ENCODE measurements around the gene OTUD7B. TPM values are rescaled to one million over a fixed set of nuclear protein-coding genes. Genes with fewer than 3 reads are reported as not detected.
"Not testable (repeated sequence)": the region's sequence is repeated elsewhere in the genome, so short reads cannot be mapped to it uniquely, and the experiment has no call there.

The OTUD7B gene
- total RNA-seq = 10 to 100 TPM; 18.9 to 26.4 TPM

- peak; percentile 90 for DNase-seq (ENCODE audit: low spot score)
- Mint-ChIP-seq H3K4me1 (ENCODE audit: low read depth in 2 of 2) (peaks cover 27 to 35% of the 10 kb centered on the region in 2 donors), H3K36me3 (no peaks in the 10 kb centered on the region), H3K27ac (peak within 1 kb of the TSS; percentile 95 to 96), H3K4me3 (peak within 1 kb of the TSS; percentile 99), H3K9me3 (no peaks in the 10 kb centered on the region), H3K27me3 (no peaks in the 10 kb centered on the region)
- ATAC-seq = peak; percentile 93 to 97
These were observed at the start of gene OTUD7B for GRCh38 chr1:150010393-150011115. Gene OTUD7B, minus strand, starts transcription at chr1:150010726. Its CDS starts 33,216 bp downstream, at chr1:149977510.

DNA sequence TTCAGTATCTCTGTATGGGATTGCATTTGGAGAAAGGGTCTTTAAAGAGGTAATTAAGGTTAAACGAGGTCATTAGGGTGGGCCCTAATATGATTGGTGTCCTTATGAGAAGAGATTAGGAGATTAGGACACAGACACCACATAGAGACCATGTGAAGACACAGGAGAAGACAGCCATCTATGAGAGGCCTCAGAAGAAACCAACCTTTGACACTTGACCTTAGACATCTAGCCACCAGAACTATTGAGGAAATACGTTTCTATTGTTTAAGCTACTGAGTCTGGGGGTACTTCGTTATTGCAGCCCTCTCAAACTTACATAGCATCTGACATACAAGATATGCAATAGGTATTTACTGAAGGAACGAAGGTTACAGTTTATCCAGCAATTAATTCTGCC is 49.7 kb upstream of the OTUD7B start:
- no peak for DNase-seq (ENCODE audit: low spot score)
- H3K27ac Mint-ChIP-seq = no peak overlapping the region
- no peaks in the 10 kb centered on the region for H3K9me3 Mint-ChIP-seq
- H3K36me3 Mint-ChIP-seq = no peaks in the 10 kb centered on the region
- ATAC-seq = no peak
- no peaks in the 10 kb centered on the region for H3K4me1 Mint-ChIP-seq (ENCODE audit: low read depth in 2 of 2)
- no peak overlapping the region for H3K4me3 Mint-ChIP-seq
- H3K27me3 Mint-ChIP-seq = no peaks in the 10 kb centered on the region

DNA sequence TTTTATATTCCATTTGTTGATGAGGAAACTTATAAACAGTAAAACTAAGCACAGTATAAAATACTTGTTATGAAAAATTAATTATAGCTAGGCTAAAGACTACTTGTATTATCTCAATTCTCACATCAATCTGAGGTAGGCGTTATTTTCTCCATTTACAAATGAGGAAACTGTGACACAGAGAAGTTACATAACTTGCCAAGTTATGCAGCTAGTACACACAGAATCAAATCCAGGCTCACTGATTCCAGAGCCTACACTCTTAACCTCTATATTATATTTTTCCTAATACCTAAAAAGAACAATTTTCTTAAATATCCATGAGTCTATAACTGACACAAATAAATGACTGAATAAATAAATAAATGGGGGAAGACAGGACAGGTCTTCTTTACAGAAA is 45.9 kb upstream of the OTUD7B start:
- H3K36me3 Mint-ChIP-seq = no peaks in the 10 kb centered on the region
- no peaks in the 10 kb centered on the region for H3K4me1 Mint-ChIP-seq (ENCODE audit: low read depth in 2 of 2)
- no peak overlapping the region for H3K4me3 Mint-ChIP-seq
- ATAC-seq (no peak), DNase-seq (ENCODE audit: low spot score) (no peak)
- peaks cover 5 to 13% of the 10 kb centered on the region in 2 donors for H3K27me3 Mint-ChIP-seq
- H3K27ac Mint-ChIP-seq = no peak overlapping the region
- H3K9me3 Mint-ChIP-seq = no peaks in the 10 kb centered on the region

- not testable (repeated sequence) for H3K4me3 Mint-ChIP-seq; H3K4me1 Mint-ChIP-seq (ENCODE audit: low read depth in 2 of 2); ATAC-seq; H3K9me3 Mint-ChIP-seq; DNase-seq (ENCODE audit: low spot score); H3K36me3 Mint-ChIP-seq; H3K27ac Mint-ChIP-seq
- H3K27me3 Mint-ChIP-seq = peaks cover 5 to 13% of the 10 kb centered on the region in 2 donors
These were observed 45.0 kb upstream of the OTUD7B start for GRCh38 chr1:150055507-150055906.

- no peak overlapping the region for H3K27ac Mint-ChIP-seq
- H3K27me3 Mint-ChIP-seq = peaks cover 5 to 13% of the 10 kb centered on the region in 2 donors
- DNase-seq (ENCODE audit: low spot score) (no peak), ATAC-seq (no peak)
- no peaks in the 10 kb centered on the region for H3K4me1 Mint-ChIP-seq (ENCODE audit: low read depth in 2 of 2)
- no peaks in the 10 kb centered on the region for H3K36me3 Mint-ChIP-seq
- no peak overlapping the region for H3K4me3 Mint-ChIP-seq
- no peaks in the 10 kb centered on the region for H3K9me3 Mint-ChIP-seq
These were observed 43.4 kb upstream of the OTUD7B start for GRCh38 chr1:150053926-150054325.

- not testable (repeated sequence) for H3K4me1 Mint-ChIP-seq (ENCODE audit: low read depth in 2 of 2); H3K36me3 Mint-ChIP-seq; ATAC-seq; H3K4me3 Mint-ChIP-seq; DNase-seq (ENCODE audit: low spot score); H3K27ac Mint-ChIP-seq; H3K9me3 Mint-ChIP-seq
- peaks cover 10 to 18% of the 10 kb centered on the region in 2 donors for H3K27me3 Mint-ChIP-seq
These were observed 41.4 kb upstream of the OTUD7B start for GRCh38 chr1:150051905-150052412.

GRCh38 chr1:150051089-150051373 is 40.5 kb upstream of the OTUD7B start:
- Mint-ChIP-seq H3K4me3 (no peak overlapping the region), H3K27ac (no peak overlapping the region), H3K27me3 (peaks cover 10 to 20% of the 10 kb centered on the region in 2 donors), H3K9me3 (no peaks in the 10 kb centered on the region), H3K4me1 (ENCODE audit: low read depth in 2 of 2) (no peaks in the 10 kb centered on the region), H3K36me3 (no peaks in the 10 kb centered on the region)
- DNase-seq (ENCODE audit: low spot score) (no peak), ATAC-seq (no peak)

DNA sequence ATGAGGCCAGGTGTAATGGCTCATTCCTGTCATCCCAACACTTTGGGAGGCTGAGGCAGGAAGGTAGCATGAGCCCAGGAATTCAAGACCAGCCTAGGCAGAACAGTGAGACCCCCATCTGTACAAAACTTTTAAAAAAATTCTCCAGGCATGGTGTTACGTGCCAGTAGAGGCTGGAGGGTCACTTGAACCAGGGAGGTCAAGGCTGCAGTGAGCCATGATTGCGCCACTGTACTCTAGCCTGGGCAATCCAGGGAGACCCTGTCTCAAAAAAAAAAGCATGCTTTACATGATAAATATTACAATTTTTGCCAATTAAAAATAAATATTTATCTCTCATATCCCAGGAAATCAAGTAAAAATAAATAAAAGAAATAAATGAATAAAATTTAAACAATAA is 39.4 kb upstream of the OTUD7B start:
- H3K27me3 Mint-ChIP-seq = peaks cover 10 to 20% of the 10 kb centered on the region in 2 donors
- no peaks in the 10 kb centered on the region for H3K36me3 Mint-ChIP-seq
- ATAC-seq (no peak), DNase-seq (ENCODE audit: low spot score) (no peak)
- H3K9me3 Mint-ChIP-seq = no peaks in the 10 kb centered on the region
- no peak overlapping the region for H3K4me3 Mint-ChIP-seq
- no peak overlapping the region for H3K27ac Mint-ChIP-seq
- no peaks in the 10 kb centered on the region for H3K4me1 Mint-ChIP-seq (ENCODE audit: low read depth in 2 of 2)

- ATAC-seq (no peak), DNase-seq (ENCODE audit: low spot score) (no peak)
- Mint-ChIP-seq H3K36me3 (no peaks in the 10 kb centered on the region), H3K9me3 (no peaks in the 10 kb centered on the region), H3K27me3 (peaks cover 0 to 10% of the 10 kb centered on the region in 2 donors), H3K4me3 (no peak overlapping the region), H3K4me1 (ENCODE audit: low read depth in 2 of 2) (no peaks in the 10 kb centered on the region), H3K27ac (no peak overlapping the region)
These were observed 23.8 kb upstream of the OTUD7B start for GRCh38 chr1:150034336-150034735.

- ATAC-seq (no peak), DNase-seq (ENCODE audit: low spot score) (no peak)
- Mint-ChIP-seq H3K27me3 (peaks cover 0 to 15% of the 10 kb centered on the region in 2 donors), H3K9me3 (no peaks in the 10 kb centered on the region), H3K4me3 (no peak overlapping the region), H3K27ac (no peak overlapping the region), H3K4me1 (ENCODE audit: low read depth in 2 of 2) (no peaks in the 10 kb centered on the region), H3K36me3 (no peaks in the 10 kb centered on the region)
These were observed 17.8 kb upstream of the OTUD7B start for GRCh38 chr1:150028322-150028721.

- H3K4me1 Mint-ChIP-seq (ENCODE audit: low read depth in 2 of 2) = no peaks in the 10 kb centered on the region
- ATAC-seq = no peak
- no peak overlapping the region for H3K27ac Mint-ChIP-seq
- no peak for DNase-seq (ENCODE audit: low spot score)
- H3K36me3 Mint-ChIP-seq = no peaks in the 10 kb centered on the region
- H3K27me3 Mint-ChIP-seq = peaks cover 0 to 10% of the 10 kb centered on the region in 2 donors
- H3K9me3 Mint-ChIP-seq = no peaks in the 10 kb centered on the region
- H3K4me3 Mint-ChIP-seq = no peak overlapping the region
These were observed 13.6 kb upstream of the OTUD7B start for GRCh38 chr1:150024156-150024555.

DNA sequence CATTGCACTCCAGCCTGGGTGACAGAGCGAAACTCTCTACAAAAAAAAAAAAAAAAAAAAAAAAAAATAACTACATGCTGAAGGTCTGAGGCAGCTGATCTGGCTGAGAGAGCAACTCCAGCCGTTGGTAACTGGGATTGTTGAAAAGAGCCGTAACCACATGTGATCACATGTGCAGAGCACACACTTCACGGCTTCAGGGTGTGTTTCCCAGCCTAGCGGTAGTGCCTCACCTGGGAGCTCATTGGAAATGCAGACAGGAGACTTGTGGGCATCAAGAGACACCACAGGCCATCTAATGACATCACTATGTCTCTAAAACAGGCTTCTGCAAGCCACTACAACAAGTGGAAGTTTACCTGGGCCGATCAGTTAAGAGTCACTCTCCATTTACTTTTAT is 11.8 kb upstream of the OTUD7B start:
- no peak for DNase-seq (ENCODE audit: low spot score)
- Mint-ChIP-seq H3K27me3 (peaks cover 0 to 10% of the 10 kb centered on the region in 2 donors), H3K4me1 (ENCODE audit: low read depth in 2 of 2) (no peaks in the 10 kb centered on the region), H3K36me3 (no peaks in the 10 kb centered on the region), H3K4me3 (no peak overlapping the region), H3K9me3 (no peaks in the 10 kb centered on the region), H3K27ac (no peak overlapping the region)
- ATAC-seq = no peak

GRCh38 chr1:150021191-150021694 is 10.7 kb upstream of the OTUD7B start:
- no peaks in the 10 kb centered on the region for H3K4me1 Mint-ChIP-seq (ENCODE audit: low read depth in 2 of 2)
- peaks cover 0 to 10% of the 10 kb centered on the region in 2 donors for H3K27me3 Mint-ChIP-seq
- ATAC-seq (no peak), DNase-seq (ENCODE audit: low spot score) (no peak)
- no peak overlapping the region for H3K4me3 Mint-ChIP-seq
- no peaks in the 10 kb centered on the region for H3K9me3 Mint-ChIP-seq
- no peaks in the 10 kb centered on the region for H3K36me3 Mint-ChIP-seq
- H3K27ac Mint-ChIP-seq = no peak overlapping the region

DNA sequence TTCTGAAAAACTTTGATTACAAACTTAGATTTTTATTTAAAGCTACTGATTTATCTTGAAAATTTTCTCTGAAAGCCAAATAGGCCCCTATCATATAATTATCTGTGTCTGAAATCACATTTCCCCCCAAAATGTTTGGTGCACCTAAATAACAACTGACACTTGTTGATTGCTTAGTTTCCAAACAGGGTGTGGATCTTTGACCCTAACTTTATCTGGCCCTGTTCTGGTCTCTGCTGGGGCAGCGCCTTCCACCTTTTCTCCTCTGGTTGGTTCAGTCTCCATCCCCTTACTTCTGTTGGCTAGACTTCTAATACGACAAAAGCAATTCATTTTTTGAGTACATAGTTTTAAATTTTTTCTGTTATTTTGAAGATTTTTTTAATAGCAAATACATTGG is 10.2 kb upstream of the OTUD7B start:
- Mint-ChIP-seq H3K4me1 (ENCODE audit: low read depth in 2 of 2) (no peaks in the 10 kb centered on the region), H3K36me3 (no peaks in the 10 kb centered on the region), H3K9me3 (no peaks in the 10 kb centered on the region), H3K27me3 (peaks cover 0 to 10% of the 10 kb centered on the region in 2 donors), H3K27ac (no peak overlapping the region), H3K4me3 (no peak overlapping the region)
- ATAC-seq (no peak), DNase-seq (ENCODE audit: low spot score) (no peak)

Data from natural killer cell treated with Interleukin-12 subunit alpha and Interleukin-12 subunit beta and Interleukin-15 and Interleukin-18, amount 100 ng/mL, for 72 hours (primary cell).